ENCODE data around the gene IL15RA. TPM values are rescaled to one million over a fixed set of nuclear protein-coding genes. Genes with fewer than 3 reads are reported as not detected.

The IL15RA gene
- total and polyA plus RNA-seq, 2 donors (not counting 1 experiment from before 2014, with no cell fraction given) = 9.3 to 9.6 TPM

DNA sequence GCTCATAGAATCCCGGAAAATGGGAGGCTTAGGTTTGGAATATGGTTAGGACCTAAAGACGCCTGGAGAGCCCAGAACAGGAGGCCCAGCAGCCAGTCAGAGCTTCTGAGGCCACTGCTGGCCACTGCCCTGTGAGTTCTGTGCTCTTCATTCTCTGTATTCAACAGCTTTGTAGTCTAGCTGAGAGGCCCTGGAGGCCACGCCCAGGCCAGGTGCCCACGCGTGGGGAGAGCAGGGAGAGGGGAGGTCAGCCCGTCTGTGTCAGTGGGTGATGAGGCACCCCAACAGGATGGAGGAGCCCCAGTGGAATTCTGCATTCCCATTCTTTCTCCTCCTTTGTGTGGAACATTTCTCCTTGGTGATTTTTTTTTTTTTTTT lies 29.1 kb downstream of the IL15RA start:
- Histone ChIP-seq H3K9me3 (ENCODE audit: control extremely low read depth in 1 of 3, control insufficient read depth in 2 of 3, insufficient read depth in 1 of 3, low read length in 2 of 3) (no peaks in the 10 kb centered on the region), H3K36me3 (replicated peaks in 1 of 2; ENCODE audit: control extremely low read depth in 1 of 2, control insufficient read depth in 1 of 2, extremely low read depth in 1 of 2, insufficient read depth in 2 of 2, low read length in 1 of 2) (peaks cover 0 to 5% of the 10 kb centered on the region in 2 experiments), H2AFZ (ENCODE audit: insufficient read depth, low read depth, low read length, poor library complexity, severe bottlenecking) (no peak overlapping the region), H4K20me1 (ENCODE audit: control insufficient read depth, insufficient read depth, low read length, poor library complexity, severe bottlenecking) (no peaks in the 10 kb centered on the region), H3K4me2 (replicated peaks; ENCODE audit: low read depth, low read length, poor library complexity, severe bottlenecking) (no peak overlapping the region), H3K4me1 (ENCODE audit: control insufficient read depth in 2 of 2, insufficient read depth in 2 of 2, low read length in 2 of 2) (peaks cover 4 to 5% of the 10 kb centered on the region in 2 donors), H3K27ac (ENCODE audit: low read length in 2 of 2) (no peak overlapping the region), H3K9ac (ENCODE audit: low read length) (no peak overlapping the region), H3K4me3 (ENCODE audit: control extremely low read depth in 1 of 5, extremely low read depth in 1 of 5, insufficient read depth in 1 of 5, low read depth in 2 of 5, low read length in 4 of 5) (no peak overlapping the region), H3K27me3 (replicated peaks in 1 of 4; ENCODE audit: control extremely low read depth in 1 of 4, control insufficient read depth in 3 of 4, insufficient read depth in 4 of 4, low read length in 3 of 4) (no peaks in the 10 kb centered on the region), H3K79me2 (ENCODE audit: control insufficient read depth, insufficient read depth, low read length) (no peaks in the 10 kb centered on the region)
- ATAC-seq (ENCODE audit: low read depth) (no peak), DNase-seq (no peak)
- Mint-ChIP-seq H3K9me3 (ENCODE audit: insufficient read depth) (no peaks in the 10 kb centered on the region), H3K4me3 (no peak overlapping the region), H3K27me3 (no peaks in the 10 kb centered on the region), H3K4me1 (peaks cover 7% of the 10 kb centered on the region), H3K27ac (no peak overlapping the region)
- 100% methylated on average over 5 of the region's 6 CpGs for WGBS (ENCODE audit: insufficient coverage)
- ChIA-PET POLR2A (no interaction called here), CTCF (no interaction called here)
- intact Hi-C loops (cut with micrococcal nuclease) = no loop called here
- TF ChIP-seq CTCF (IDR thresholded peaks at IDR 0.05) (no peak), EZH2 (IDR thresholded peaks at IDR 0.05; ENCODE audit: borderline replicate concordance, insufficient read depth, low read depth, low read length, poor library complexity, severe bottlenecking) (no peak)

- TF ChIP-seq EZH2 (IDR thresholded peaks at IDR 0.05; ENCODE audit: borderline replicate concordance, insufficient read depth, low read depth, low read length, poor library complexity, severe bottlenecking) (no peak), CTCF (IDR thresholded peaks at IDR 0.05) (no peak)
- Histone ChIP-seq H3K79me2 (ENCODE audit: control insufficient read depth, insufficient read depth, low read length) (no peaks in the 10 kb centered on the region), H2AFZ (ENCODE audit: insufficient read depth, low read depth, low read length, poor library complexity, severe bottlenecking) (no peak overlapping the region), H3K9me3 (ENCODE audit: control extremely low read depth in 1 of 3, control insufficient read depth in 2 of 3, insufficient read depth in 1 of 3, low read length in 2 of 3) (no peaks in the 10 kb centered on the region), H3K4me2 (replicated peaks; ENCODE audit: low read depth, low read length, poor library complexity, severe bottlenecking) (no peak overlapping the region), H3K27ac (ENCODE audit: low read length in 2 of 2) (no peak overlapping the region), H3K36me3 (replicated peaks in 1 of 2; ENCODE audit: control extremely low read depth in 1 of 2, control insufficient read depth in 1 of 2, extremely low read depth in 1 of 2, insufficient read depth in 2 of 2, low read length in 1 of 2) (peaks cover 0 to 3% of the 10 kb centered on the region in 2 experiments), H4K20me1 (ENCODE audit: control insufficient read depth, insufficient read depth, low read length, poor library complexity, severe bottlenecking) (no peaks in the 10 kb centered on the region), H3K4me1 (ENCODE audit: control insufficient read depth in 2 of 2, insufficient read depth in 2 of 2, low read length in 2 of 2) (peaks cover 4 to 5% of the 10 kb centered on the region in 2 donors), H3K27me3 (replicated peaks in 1 of 4; ENCODE audit: control extremely low read depth in 1 of 4, control insufficient read depth in 3 of 4, insufficient read depth in 4 of 4, low read length in 3 of 4) (no peaks in the 10 kb centered on the region), H3K4me3 (ENCODE audit: control extremely low read depth in 1 of 5, extremely low read depth in 1 of 5, insufficient read depth in 1 of 5, low read depth in 2 of 5, low read length in 4 of 5) (no peak overlapping the region), H3K9ac (ENCODE audit: low read length) (no peak overlapping the region)
- no peaks in the 10 kb centered on the region for H3K27me3 Mint-ChIP-seq
- no peak overlapping the region for H3K4me3 Mint-ChIP-seq
- POLR2A ChIA-PET = no interaction called here
- H3K27ac Mint-ChIP-seq = no peak overlapping the region
- 98% methylated on average over 15 of the region's 17 CpGs for WGBS (ENCODE audit: insufficient coverage)
- CTCF ChIA-PET = no interaction called here
- intact Hi-C loops (cut with micrococcal nuclease) = no loop called here
- DNase-seq = no peak
- ATAC-seq (ENCODE audit: low read depth) = no peak
- H3K4me1 Mint-ChIP-seq = peaks cover 7% of the 10 kb centered on the region
- H3K9me3 Mint-ChIP-seq (ENCODE audit: insufficient read depth) = no peaks in the 10 kb centered on the region
These were observed 29.7 kb downstream of the IL15RA start for GRCh38 chr10:5947471-5948207.

All from B cell (primary cell).